Fibroblast of peridontal ligament (primary cell): ENCODE measurements around the gene ABCG8.
"Not testable (repeated sequence)": the region's sequence is repeated elsewhere in the genome, so short reads cannot be mapped to it uniquely, and the experiment has no call there.

Source experiments
- DNase-seq: peaks from one replicate; pipeline ENCODE4 v3.0.0-alpha.2; 2010; ENCODE audit errors: extremely low read depth

The ABCG8 gene

DNA sequence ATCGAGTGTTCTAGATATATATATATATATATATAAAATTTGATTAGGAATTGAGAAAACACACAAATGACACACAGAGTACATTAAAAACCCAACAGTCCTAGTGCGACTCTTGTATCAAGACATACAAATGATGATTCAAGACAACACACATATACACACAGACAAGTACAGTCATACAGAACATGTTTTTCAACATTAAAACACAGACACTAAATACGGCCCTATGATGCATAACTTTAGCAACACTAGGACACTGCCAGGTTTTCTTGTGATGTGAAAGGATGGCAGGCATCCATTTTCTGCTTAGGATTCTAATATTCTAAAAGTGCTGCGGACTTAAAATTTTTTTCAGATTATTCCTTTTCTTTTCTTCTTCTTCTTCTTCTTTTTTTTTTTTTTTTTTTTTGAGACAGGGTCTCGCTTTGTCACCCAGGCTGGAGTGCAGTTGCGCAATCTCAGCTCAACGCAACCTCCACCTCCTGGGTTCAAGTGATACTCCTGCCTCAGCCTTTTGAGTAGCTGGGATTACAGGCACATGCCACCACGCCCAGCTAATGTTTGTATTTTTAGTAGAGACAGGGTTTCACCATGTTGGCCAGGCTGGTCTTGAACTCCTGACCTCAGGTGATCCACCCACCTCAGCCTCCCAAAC, 72.5 kb downstream of the ABCG8 start:
- DNase-seq: not testable (repeated sequence)

DNA sequence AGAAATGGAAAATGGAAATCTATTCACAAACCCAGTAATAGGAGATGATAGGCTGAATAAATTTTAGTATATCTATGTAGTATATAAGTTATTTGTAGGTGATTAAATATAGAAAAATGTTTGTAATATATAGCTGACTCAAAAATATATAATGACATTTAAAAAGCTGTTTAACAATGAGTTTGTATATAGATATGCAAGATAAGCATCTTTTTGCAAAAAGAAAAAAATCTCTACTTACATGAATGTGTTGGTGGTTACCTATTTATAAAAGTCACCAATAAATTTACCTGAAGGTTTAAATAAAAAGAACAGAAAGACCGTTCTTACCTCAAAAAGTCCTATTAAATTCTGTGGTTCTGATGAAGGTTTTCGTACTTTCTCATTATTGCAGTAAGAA, 85.7 kb downstream of the ABCG8 start:
- no peak for DNase-seq

DNA sequence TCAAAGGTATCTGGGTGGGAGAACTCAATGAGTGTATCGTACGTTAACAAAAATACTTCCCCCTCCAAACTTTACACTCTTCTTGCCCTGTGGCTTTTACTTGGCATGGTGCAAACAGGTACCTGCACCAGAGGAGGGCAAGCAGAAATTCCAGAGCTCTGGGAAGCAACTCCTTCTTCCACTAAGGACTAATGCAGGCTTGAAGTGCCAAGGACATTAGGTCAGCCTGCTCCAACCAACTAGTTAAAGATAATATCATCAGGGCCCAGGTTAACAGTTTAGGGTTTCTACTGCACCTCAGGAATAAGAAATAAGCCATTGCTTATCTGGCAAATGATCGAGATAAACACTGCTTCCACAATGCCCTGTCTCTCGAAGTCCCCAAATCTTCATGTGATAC, 86.7 kb downstream of the ABCG8 start:
- no peak for DNase-seq

DNA sequence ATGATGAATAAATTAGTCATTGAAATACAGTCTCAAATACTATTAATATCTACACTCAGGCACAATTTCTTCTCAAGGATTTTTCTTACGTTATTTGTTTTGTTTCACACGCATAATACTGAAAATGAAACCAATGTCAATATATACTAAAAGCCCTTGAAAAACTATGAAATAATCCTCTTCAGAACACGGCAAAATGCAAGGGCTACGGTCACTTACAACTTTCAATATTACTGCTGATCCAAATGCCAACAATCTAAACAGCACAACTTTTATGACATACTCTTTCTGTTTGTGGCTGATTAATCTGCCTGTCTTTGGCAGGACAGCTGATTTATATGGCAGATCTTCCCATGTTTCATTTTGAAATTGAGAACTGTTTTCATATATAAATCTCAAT, 88.7 kb downstream of the ABCG8 start:
- no peak for DNase-seq

DNA sequence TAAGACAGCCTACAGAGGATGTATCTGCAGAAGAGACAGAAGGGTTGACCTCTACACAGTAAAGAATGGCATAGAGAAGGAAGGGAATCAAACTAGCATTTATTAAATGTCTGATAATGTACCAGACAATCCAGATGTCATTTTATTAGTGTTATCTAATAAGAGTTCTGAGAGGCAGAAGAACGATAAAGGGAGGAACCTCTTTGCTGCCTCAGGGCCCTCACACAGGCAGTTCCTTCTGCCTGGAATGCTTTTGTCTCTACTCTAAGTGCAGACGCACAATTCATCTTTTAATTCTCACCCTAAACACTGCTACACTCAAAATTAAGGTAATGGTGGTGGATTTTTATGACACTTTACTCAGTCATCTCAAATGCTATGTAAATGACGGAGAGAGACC, 92.5 kb downstream of the ABCG8 start:
- DNase-seq: no peak
